Measurements from ENCODE around the gene PTPRD. TPM values are rescaled to one million over a fixed set of nuclear protein-coding genes. Genes with fewer than 3 reads are reported as not detected.
"Not testable (repeated sequence)": the region's sequence is repeated elsewhere in the genome, so short reads cannot be mapped to it uniquely, and the experiment has no call there.

PTPRD gene
- polyA plus RNA-seq, 1 donor from 2014 or later, result not detected

GRCh38 chr9:8705861-8706260 is 1906.9 kb downstream of the PTPRD start:
- no peak overlapping the region for H3K4me3 Mint-ChIP-seq
- peaks cover 0 to 6% (median 4%) of the 10 kb centered on the region in 3 donors for H3K9me3 Mint-ChIP-seq
- H3K4me1 Mint-ChIP-seq, result peaks cover 0 to 1% (median 0%) of the 10 kb centered on the region in 3 donors
- H3K27ac Mint-ChIP-seq, result no peak overlapping the region
- H3K27me3 Mint-ChIP-seq, result peaks cover 2% of the 10 kb centered on the region
- no peaks in the 10 kb centered on the region for H3K36me3 Mint-ChIP-seq

GRCh38 chr9:8703904-8704303 is 1908.9 kb downstream of the PTPRD start:
- Mint-ChIP-seq H3K9me3 (peaks cover 0 to 6% (median 4%) of the 10 kb centered on the region in 3 donors), H3K4me3 (no peak overlapping the region), H3K36me3 (no peaks in the 10 kb centered on the region), H3K27me3 (peaks cover 2% of the 10 kb centered on the region), H3K27ac (no peak overlapping the region), H3K4me1 (peaks cover 0 to 1% (median 0%) of the 10 kb centered on the region in 3 donors)

- no peak overlapping the region for H3K4me3 Mint-ChIP-seq
- H3K36me3 Mint-ChIP-seq, result no peaks in the 10 kb centered on the region
- peaks cover 0 to 6% (median 4%) of the 10 kb centered on the region in 3 donors for H3K9me3 Mint-ChIP-seq
- H3K4me1 Mint-ChIP-seq, result peaks cover 0 to 1% (median 0%) of the 10 kb centered on the region in 3 donors
- peaks cover 2% of the 10 kb centered on the region for H3K27me3 Mint-ChIP-seq
- H3K27ac Mint-ChIP-seq, result no peak overlapping the region
These were observed 1910.9 kb downstream of the PTPRD start for GRCh38 chr9:8701904-8702303.

- not testable (repeated sequence) for H3K9me3 Mint-ChIP-seq, H3K27ac Mint-ChIP-seq, H3K27me3 Mint-ChIP-seq, H3K4me1 Mint-ChIP-seq, H3K4me3 Mint-ChIP-seq, H3K36me3 Mint-ChIP-seq
These were observed 1915.2 kb downstream of the PTPRD start for GRCh38 chr9:8697565-8697964.

GRCh38 chr9:8696516-8696915 is 1916.3 kb downstream of the PTPRD start:
- Mint-ChIP-seq H3K27ac (no peak overlapping the region), H3K9me3 (peaks cover 0 to 2% (median under 1%) of the 10 kb centered on the region in 3 donors), H3K4me3 (no peak overlapping the region), H3K27me3 (no peaks in the 10 kb centered on the region), H3K4me1 (no peaks in the 10 kb centered on the region), H3K36me3 (no peaks in the 10 kb centered on the region)

- H3K36me3 Mint-ChIP-seq, result no peaks in the 10 kb centered on the region
- no peak overlapping the region for H3K27ac Mint-ChIP-seq
- H3K4me3 Mint-ChIP-seq, result no peak overlapping the region
- no peaks in the 10 kb centered on the region for H3K27me3 Mint-ChIP-seq
- H3K9me3 Mint-ChIP-seq, result peaks cover 0 to 2% (median 0%) of the 10 kb centered on the region in 3 donors
- H3K4me1 Mint-ChIP-seq, result no peaks in the 10 kb centered on the region
These were observed 1917.7 kb downstream of the PTPRD start for GRCh38 chr9:8694983-8695588.

GRCh38 chr9:8693464-8693863 is 1919.3 kb downstream of the PTPRD start:
- H3K27ac Mint-ChIP-seq, result no peak overlapping the region
- peaks cover 0 to 4% (median 3%) of the 10 kb centered on the region in 3 donors for H3K9me3 Mint-ChIP-seq
- H3K4me1 Mint-ChIP-seq, result no peaks in the 10 kb centered on the region
- no peak overlapping the region for H3K4me3 Mint-ChIP-seq
- H3K27me3 Mint-ChIP-seq, result no peaks in the 10 kb centered on the region
- H3K36me3 Mint-ChIP-seq, result no peaks in the 10 kb centered on the region

GRCh38 chr9:8686516-8686915 is 1926.3 kb downstream of the PTPRD start:
- no peaks in the 10 kb centered on the region for H3K4me1 Mint-ChIP-seq
- no peaks in the 10 kb centered on the region for H3K27me3 Mint-ChIP-seq
- no peaks in the 10 kb centered on the region for H3K36me3 Mint-ChIP-seq
- no peak overlapping the region for H3K27ac Mint-ChIP-seq
- no peak overlapping the region for H3K4me3 Mint-ChIP-seq
- H3K9me3 Mint-ChIP-seq, result peaks cover 0 to 3% (median 2%) of the 10 kb centered on the region in 3 donors

GRCh38 chr9:8685825-8686224 is 1927.0 kb downstream of the PTPRD start:
- H3K9me3 Mint-ChIP-seq, result peaks cover 0 to 3% (median 2%) of the 10 kb centered on the region in 3 donors

GRCh38 chr9:8684978-8685708 is 1927.7 kb downstream of the PTPRD start:
- Mint-ChIP-seq H3K27me3 (no peaks in the 10 kb centered on the region), H3K27ac (no peak overlapping the region), H3K4me1 (no peaks in the 10 kb centered on the region), H3K4me3 (no peak overlapping the region), H3K36me3 (no peaks in the 10 kb centered on the region), H3K9me3 (peaks cover 0 to 3% (median 2%) of the 10 kb centered on the region in 3 donors)

More at GRCh38 chr9:8685825-8686224, 1927.0 kb downstream of the PTPRD start:
- H3K27ac Mint-ChIP-seq, result no peak overlapping the region
- no peaks in the 10 kb centered on the region for H3K4me1 Mint-ChIP-seq
- no peaks in the 10 kb centered on the region for H3K27me3 Mint-ChIP-seq
- H3K4me3 Mint-ChIP-seq, result no peak overlapping the region
- no peaks in the 10 kb centered on the region for H3K36me3 Mint-ChIP-seq

GRCh38 chr9:8683496-8683895 is 1929.3 kb downstream of the PTPRD start:
- no peaks in the 10 kb centered on the region for H3K4me1 Mint-ChIP-seq
- H3K27ac Mint-ChIP-seq, result no peak overlapping the region
- H3K4me3 Mint-ChIP-seq, result no peak overlapping the region
- no peaks in the 10 kb centered on the region for H3K27me3 Mint-ChIP-seq
- no peaks in the 10 kb centered on the region for H3K9me3 Mint-ChIP-seq
- H3K36me3 Mint-ChIP-seq, result no peaks in the 10 kb centered on the region

GRCh38 chr9:8680658-8681057 is 1932.1 kb downstream of the PTPRD start:
- H3K9me3 Mint-ChIP-seq, result no peaks in the 10 kb centered on the region
- H3K4me3 Mint-ChIP-seq, result no peak overlapping the region
- no peaks in the 10 kb centered on the region for H3K27me3 Mint-ChIP-seq
- H3K4me1 Mint-ChIP-seq, result no peaks in the 10 kb centered on the region
- H3K27ac Mint-ChIP-seq, result no peak overlapping the region
- no peaks in the 10 kb centered on the region for H3K36me3 Mint-ChIP-seq

GRCh38 chr9:8680157-8680556 is 1932.6 kb downstream of the PTPRD start:
- Mint-ChIP-seq H3K27ac (no peak overlapping the region), H3K4me1 (no peaks in the 10 kb centered on the region), H3K36me3 (no peaks in the 10 kb centered on the region), H3K9me3 (peaks cover 0 to 2% (median 0%) of the 10 kb centered on the region in 3 donors), H3K4me3 (no peak overlapping the region), H3K27me3 (no peaks in the 10 kb centered on the region)

GRCh38 chr9:8679371-8679822 is 1933.4 kb downstream of the PTPRD start:
- Mint-ChIP-seq H3K27me3 (no peaks in the 10 kb centered on the region), H3K9me3 (peaks cover 0 to 2% (median 0%) of the 10 kb centered on the region in 3 donors), H3K36me3 (no peaks in the 10 kb centered on the region), H3K4me1 (no peaks in the 10 kb centered on the region), H3K4me3 (no peak overlapping the region), H3K27ac (no peak overlapping the region)

- no peaks in the 10 kb centered on the region for H3K4me1 Mint-ChIP-seq
- peaks cover 0 to 2% (median 0%) of the 10 kb centered on the region in 3 donors for H3K9me3 Mint-ChIP-seq
- peak overlapping the region in 1 of 3 donors; percentile 55 for H3K27ac Mint-ChIP-seq
- no peaks in the 10 kb centered on the region for H3K27me3 Mint-ChIP-seq
- no peak overlapping the region for H3K4me3 Mint-ChIP-seq
- H3K36me3 Mint-ChIP-seq, result no peaks in the 10 kb centered on the region
These were observed 1935.1 kb downstream of the PTPRD start for GRCh38 chr9:8677741-8678140.

- Mint-ChIP-seq H3K27me3 (no peaks in the 10 kb centered on the region), H3K4me1 (no peaks in the 10 kb centered on the region), H3K4me3 (no peak overlapping the region), H3K9me3 (peaks cover 0 to 2% (median 0%) of the 10 kb centered on the region in 3 donors), H3K27ac (no peak overlapping the region), H3K36me3 (no peaks in the 10 kb centered on the region)
These were observed 1938.3 kb downstream of the PTPRD start for GRCh38 chr9:8674536-8674935.
